NCI-H1105 treated with DMSO at 0.1 percent for 48 hours (cell line): ENCODE measurements around the gene TXNL4B.
A peak's percentile ranks its signal among the peaks of the same experiment; 100 is the strongest.
"Not testable (repeated sequence)": the region's sequence is repeated elsewhere in the genome, so short reads cannot be mapped to it uniquely, and the experiment has no call there.

Experiments used
- DNase-seq: peaks from one replicate; lab custom pipeline; 2025; lab: John Stamatoyannopoulos, UW

Gene TXNL4B

DNA sequence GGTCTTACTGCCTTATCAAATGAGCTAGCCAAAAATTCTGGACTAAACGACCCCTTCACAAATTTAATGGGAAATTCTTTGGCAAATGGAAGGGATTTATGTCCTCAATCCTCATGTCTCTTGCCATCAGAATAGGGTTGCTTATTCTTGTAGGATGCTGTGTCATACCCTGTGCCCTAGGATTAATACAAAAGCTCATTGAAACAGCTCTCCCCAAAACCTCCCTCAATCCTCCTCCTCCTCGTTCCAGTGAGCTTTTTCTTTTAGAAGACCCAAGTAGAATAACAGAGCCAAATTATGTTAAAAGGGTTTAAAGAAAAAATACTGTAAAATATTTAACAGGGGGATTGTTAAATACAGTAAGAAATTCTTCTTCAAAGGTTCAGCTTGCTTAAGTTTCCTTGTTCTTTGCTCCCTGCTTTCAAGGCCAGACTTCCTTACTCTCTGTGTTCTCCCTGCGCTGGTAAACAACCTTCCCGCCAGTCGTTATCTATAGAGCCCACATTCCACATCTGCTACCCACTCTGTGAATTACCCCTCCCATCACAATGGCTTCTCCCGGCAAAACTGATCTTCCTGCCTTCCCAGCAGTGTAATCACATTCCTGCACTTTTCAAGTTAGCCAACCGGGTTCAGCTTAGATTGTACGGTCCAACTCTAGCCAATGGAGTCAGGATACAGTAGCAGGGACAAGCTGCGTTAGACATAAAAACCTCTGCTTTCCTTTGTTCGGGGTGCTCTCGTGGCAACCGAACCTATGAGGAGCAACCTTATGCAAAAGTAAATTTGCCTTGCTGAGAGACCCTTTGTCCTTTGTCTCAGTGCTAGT, 20.7 kb downstream of the TXNL4B start:
- no peak for DNase-seq

DNA sequence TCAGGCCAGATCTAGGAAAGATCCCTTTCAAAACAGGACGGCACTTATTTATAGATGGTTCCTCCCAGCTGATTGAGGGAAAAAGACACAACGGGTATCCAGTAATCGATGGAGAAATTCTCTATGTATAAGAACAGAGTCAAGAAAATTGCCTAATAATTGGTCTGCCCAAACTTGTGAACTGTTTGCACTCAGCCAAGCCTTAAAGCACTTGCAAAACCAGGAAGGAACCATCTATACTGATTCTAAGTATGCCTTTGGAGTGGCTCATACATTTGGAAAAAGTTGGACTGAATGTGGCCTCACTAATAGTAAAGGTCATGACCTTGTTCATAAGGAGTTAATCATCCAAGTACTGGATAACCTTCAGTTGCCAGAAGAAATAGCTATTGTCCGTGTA, 24.5 kb downstream of the TXNL4B start:
- no peak for DNase-seq

GRCh38 chr16:72066747-72067146, 26.7 kb downstream of the TXNL4B start:
- peak; percentile 2 for DNase-seq

DNA sequence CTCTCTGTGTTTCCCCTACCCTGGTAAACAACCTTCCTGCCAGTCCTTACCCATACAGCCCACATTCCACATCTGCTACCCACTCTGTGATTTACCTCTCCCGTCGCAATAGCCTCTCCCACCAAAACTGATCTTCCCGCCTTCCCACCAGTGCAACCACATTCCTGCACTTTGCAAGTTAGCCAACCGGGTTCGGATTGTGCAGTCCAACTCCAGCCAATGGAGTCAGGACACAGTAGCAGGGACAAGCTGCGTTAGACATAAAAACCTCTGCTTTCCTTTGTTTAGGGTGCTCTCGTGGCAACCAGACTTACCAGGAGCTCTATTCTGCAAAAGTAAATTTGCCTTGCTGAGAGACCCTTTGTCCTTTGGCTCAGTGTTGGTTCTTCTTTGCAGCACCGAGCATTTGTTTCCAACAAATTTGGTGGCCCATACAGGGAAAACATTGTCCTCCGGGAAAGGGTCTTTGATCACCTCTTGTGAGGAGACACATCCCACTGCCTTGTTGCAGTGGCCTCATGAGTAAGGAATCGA, 29.0 kb downstream of the TXNL4B start:
- no peak for DNase-seq

GRCh38 chr16:72061564-72061963, 31.9 kb downstream of the TXNL4B start:
- DNase-seq: no peak

DNA sequence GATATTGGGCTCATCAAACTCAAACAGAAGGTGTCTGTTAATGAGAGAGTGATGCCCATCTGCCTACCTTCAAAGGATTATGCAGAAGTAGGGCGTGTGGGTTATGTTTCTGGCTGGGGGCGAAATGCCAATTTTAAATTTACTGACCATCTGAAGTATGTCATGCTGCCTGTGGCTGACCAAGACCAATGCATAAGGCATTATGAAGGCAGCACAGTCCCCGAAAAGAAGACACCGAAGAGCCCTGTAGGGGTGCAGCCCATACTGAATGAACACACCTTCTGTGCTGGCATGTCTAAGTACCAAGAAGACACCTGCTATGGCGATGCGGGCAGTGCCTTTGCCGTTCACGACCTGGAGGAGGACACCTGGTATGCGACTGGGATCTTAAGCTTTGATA, 33.0 kb downstream of the TXNL4B start:
- DNase-seq: no peak

GRCh38 chr16:72059060-72059459, 34.4 kb downstream of the TXNL4B start:
- not testable (repeated sequence) for DNase-seq

DNA sequence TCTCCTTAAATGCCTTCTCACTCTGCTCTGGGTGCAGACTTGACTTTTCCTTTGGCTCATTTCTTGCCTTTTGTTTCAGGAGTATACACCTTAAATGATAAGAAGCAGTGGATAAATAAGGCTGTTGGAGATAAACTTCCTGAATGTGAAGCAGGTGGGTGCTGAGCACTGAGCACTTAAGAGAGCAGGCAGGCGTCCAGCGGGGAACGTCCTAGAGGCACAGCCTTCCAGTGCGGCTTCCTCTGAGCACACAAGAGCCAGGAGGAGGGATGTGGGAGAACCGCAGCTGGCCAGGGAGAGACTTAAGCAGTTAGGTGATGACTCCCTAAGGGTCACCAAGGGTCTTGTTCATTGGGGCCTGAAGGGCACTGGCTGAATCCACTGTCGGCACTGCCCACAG, 36.1 kb downstream of the TXNL4B start:
- DNase-seq: not testable (repeated sequence)

- DNase-seq: no peak
Observed at GRCh38 chr16:72055911-72056310, 37.5 kb downstream of the TXNL4B start.

DNA sequence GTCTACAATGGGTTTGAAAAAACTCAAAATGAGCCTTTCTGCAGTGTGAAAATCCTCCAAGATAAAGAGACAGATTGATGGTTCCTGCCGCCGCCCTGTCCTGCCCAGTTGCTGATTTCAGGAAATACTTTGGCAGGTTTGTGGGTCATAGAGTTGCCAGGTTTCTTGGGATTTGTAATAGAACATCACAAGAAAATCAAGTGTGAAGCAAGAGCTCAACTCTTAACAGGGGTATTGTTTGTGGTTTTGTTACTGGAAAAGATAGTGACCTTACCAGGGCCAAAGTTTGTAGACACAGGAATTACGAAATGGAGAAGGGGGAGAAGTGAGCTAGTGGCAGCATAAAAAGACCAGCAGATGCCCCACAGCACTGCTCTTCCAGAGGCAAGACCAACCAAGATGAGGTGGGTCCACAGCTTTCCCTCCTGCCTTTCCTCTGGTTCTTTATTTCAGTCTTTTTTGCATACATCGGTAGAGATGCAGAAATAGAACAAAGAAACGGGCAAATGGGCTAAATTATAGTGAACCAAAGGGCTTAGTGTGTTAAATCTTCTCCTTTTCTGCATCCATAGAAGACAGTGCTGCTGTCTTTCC, 39.1 kb downstream of the TXNL4B start, which contains the start of gene HP:
Gene HP, plus strand, starts transcription at position 252 of the 594 bp plus-strand sequence. Its CDS starts 148 bp downstream, at position 400.
- DNase-seq: not testable (repeated sequence)

DNA sequence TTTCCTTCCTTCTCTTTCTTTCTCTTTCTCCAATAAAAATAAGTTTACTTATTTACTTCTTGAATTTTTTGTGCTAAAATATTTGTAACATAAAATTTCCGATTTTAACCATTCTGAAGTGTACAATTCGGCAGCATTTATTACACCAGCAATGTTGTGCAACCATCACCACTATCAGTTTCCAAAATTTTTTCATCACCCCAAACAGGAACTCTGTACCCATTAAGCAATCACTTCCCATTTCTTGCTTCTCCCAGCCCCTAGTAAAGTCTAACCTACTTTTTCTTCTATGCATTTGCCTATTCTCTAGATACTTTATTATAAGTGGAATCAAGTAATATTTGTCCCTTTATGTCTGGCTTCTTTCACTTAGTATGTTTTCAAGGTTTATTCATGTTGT, 41.6 kb downstream of the TXNL4B start:
- no peak for DNase-seq

GRCh38 chr16:72050769-72051464, 42.5 kb downstream of the TXNL4B start:
- no peak for DNase-seq

DNA sequence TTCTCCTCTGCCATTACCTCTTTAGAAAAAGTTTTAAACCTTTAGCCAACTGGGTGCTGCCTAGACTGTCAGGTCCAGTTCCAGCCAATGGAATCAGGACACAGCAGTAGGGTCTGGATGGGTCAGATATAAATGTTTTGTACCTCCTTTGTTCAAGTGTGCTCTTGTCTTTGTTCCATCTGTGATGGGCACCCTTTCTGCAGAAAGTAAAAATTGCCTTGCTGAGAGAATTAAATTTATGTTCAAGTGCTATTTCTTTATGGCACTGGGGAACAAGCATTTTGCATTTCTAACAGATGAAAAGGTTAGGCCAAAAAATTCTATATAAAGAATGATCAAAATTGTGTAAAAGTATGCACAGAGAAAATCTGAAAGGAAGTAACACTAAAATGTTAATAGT, 44.3 kb downstream of the TXNL4B start:
- DNase-seq: no peak

- DNase-seq: no peak
Observed at GRCh38 chr16:72044825-72045359, 48.5 kb downstream of the TXNL4B start.

DNA sequence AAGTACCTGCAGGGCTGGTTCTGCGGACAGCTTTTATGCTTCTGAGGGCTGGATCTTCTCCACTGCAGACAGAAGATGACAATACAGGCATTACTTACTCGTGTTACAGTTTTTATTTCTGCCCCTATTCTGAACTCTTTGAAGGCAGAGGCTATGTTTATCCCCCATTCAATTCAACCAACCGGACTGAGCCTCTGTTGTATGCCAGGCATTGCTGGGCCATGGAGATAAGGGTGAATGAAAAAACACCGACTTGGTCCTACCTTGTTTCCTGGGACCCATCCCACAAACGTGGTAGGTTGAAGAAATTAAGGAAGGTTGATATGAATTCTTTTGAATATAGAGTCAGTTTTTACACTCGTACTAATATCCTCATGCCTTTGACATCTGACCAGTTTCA, 49.1 kb downstream of the TXNL4B start:
- DNase-seq: no peak

DNA sequence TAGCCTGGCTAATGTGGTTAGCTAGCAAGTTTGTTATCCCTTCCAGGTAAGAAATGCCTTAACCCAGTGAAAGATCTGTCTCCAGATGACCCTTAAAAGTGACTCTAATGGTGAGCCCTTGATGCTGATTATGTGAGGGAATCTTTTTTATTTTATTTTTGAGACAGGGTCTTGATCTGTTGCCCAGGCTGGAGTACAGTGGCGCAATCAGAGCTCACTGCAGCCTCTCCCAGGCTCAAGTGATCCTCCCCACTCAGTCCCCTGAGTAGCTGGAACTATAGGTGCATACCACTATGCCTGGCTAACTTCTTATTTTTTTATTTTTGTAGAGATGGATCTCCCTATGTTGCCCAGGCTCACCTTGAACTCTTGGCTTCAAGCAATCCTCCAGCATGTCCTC, 49.9 kb downstream of the TXNL4B start:
- no peak for DNase-seq

DNA sequence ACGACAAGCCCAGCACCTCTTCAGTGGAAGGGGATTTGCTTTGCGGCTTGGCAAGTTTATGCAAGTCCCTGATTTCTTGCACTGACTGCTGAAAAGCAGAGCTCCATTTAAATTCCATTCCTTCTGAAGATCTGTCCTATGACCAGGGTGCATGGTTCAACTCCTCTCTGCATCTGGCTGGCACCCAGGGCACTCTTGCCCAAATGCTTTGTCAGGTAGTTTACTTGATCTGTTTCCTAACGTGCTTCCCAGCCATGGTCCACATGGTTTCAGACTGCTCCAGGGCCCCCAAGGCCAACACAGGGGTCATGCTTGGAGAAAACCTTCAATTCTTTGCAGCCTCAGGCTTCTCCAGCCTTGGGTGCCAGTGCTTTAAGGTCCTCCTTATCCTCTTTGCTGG, 50.4 kb downstream of the TXNL4B start:
- no peak for DNase-seq

GRCh38 chr16:72042157-72042660, 51.2 kb downstream of the TXNL4B start:
- no peak for DNase-seq

GRCh38 chr16:72036098-72036497, 57.3 kb downstream of the TXNL4B start:
- no peak for DNase-seq
